ENCODE data around the gene YPEL1. TPM values are rescaled to one million over a fixed set of nuclear protein-coding genes. Genes with fewer than 3 reads are reported as not detected.
"Not testable (repeated sequence)": the region's sequence is repeated elsewhere in the genome, so short reads cannot be mapped to it uniquely, and the experiment has no call there.

Gene YPEL1
- total and polyA plus RNA-seq, 8 donors, result 2.0 to 7.2 (median 2.7) TPM

GRCh38 chr22:21679383-21679782 is 56.2 kb downstream of the YPEL1 start:
- no peak overlapping the region for H3K4me3 ChIP-seq
- H3K36me3 ChIP-seq, result peaks cover 0 to 18% (median under 1%) of the 10 kb centered on the region in 3 donors
- no peak overlapping the region for H3K27ac ChIP-seq
- 80 to 98% methylated on average over 4 of the region's 4 CpGs for WGBS, 2 donors
- H3K4me1 ChIP-seq, result peaks cover 14 to 22% (median 17%) of the 10 kb centered on the region in 3 donors
- intact Hi-C loops (cut with DNase I), result no loop called here
- no peak for TF ChIP-seq CTCF (IDR thresholded peaks at IDR 0.05)
- ATAC-seq (no peak), FAIRE-seq (no peak), DNase-seq (no peak)
- no peaks in the 10 kb centered on the region for H3K27me3 ChIP-seq
- H3K9me3 ChIP-seq, result no peaks in the 10 kb centered on the region

- H3K4me1 ChIP-seq, result peaks cover 12 to 22% (median 16%) of the 10 kb centered on the region in 3 donors
- H3K27me3 ChIP-seq; ATAC-seq; FAIRE-seq; H3K27ac ChIP-seq; H3K9me3 ChIP-seq; intact Hi-C loops (cut with DNase I); H3K4me3 ChIP-seq: not testable (repeated sequence)
- DNase-seq, result peak in 1 of 6 donors; percentile 12
- H3K36me3 ChIP-seq, result peaks cover 0 to 22% (median 6%) of the 10 kb centered on the region in 3 donors
- WGBS, 2 donors, result 97 to 98% methylated on average over 11 to 12 of the region's 12 CpGs
Observed at GRCh38 chr22:21678842-21679241, 56.8 kb downstream of the YPEL1 start.

GRCh38 chr22:21677606-21678443 is 57.8 kb downstream of the YPEL1 start:
- Histone ChIP-seq H3K27ac (no peak overlapping the region), H3K4me1 (peaks cover 6 to 11% (median 6%) of the 10 kb centered on the region in 3 donors), H3K9me3 (no peaks in the 10 kb centered on the region), H3K27me3 (no peaks in the 10 kb centered on the region), H3K36me3 (peaks cover 0 to 31% (median 10%) of the 10 kb centered on the region in 3 donors), H3K4me3 (no peak overlapping the region)
- FAIRE-seq (no peak), DNase-seq (no peak), ATAC-seq (no peak)
- WGBS, 2 donors, result 88% methylated on average over 15 of the region's 15 CpGs
- TF ChIP-seq CTCF (IDR thresholded peaks at IDR 0.05), result no peak
- intact Hi-C loops (cut with DNase I), result no loop called here

- Histone ChIP-seq H3K4me3 (no peak overlapping the region), H3K9me3 (no peaks in the 10 kb centered on the region), H3K4me1 (peaks cover 0 to 3% (median 0%) of the 10 kb centered on the region in 3 donors), H3K36me3 (peaks cover 0 to 51% (median 18%) of the 10 kb centered on the region in 3 donors), H3K27me3 (no peaks in the 10 kb centered on the region), H3K27ac (no peak overlapping the region)
- TF ChIP-seq CTCF (IDR thresholded peaks at IDR 0.05), result no peak
- ATAC-seq (no peak), DNase-seq (peak in 1 of 6 donors; percentile 11), FAIRE-seq (no peak)
- 90 to 95% methylated on average over 12 of the region's 12 CpGs for WGBS, 2 donors
- intact Hi-C loops (cut with DNase I), result no loop called here
Observed at GRCh38 chr22:21674638-21675245, 60.9 kb downstream of the YPEL1 start.

GRCh38 chr22:21673534-21674321 is 61.9 kb downstream of the YPEL1 start:
- Histone ChIP-seq H3K27me3 (no peaks in the 10 kb centered on the region), H3K4me3 (no peak overlapping the region), H3K27ac (no peak overlapping the region), H3K4me1 (peaks cover 0 to 3% (median 0%) of the 10 kb centered on the region in 3 donors), H3K9me3 (no peaks in the 10 kb centered on the region), H3K36me3 (peaks cover 0 to 51% (median 18%) of the 10 kb centered on the region in 3 donors)
- intact Hi-C loops (cut with DNase I), result no loop called here
- no peak for ATAC-seq
- FAIRE-seq, result no peak
- WGBS, 2 donors, result 92 to 96% methylated on average over 10 to 12 of the region's 12 CpGs
- DNase-seq, result peak in 1 of 6 donors; percentile 15
- no peak for TF ChIP-seq CTCF (IDR thresholded peaks at IDR 0.05)
